Smooth muscle cell (in vitro differentiated cells): ENCODE data around the gene ADARB1. TPM values are rescaled to one million over a fixed set of nuclear protein-coding genes. Genes with fewer than 3 reads are reported as not detected.

Source experiments
- DNase-seq: peaks from one replicate; lab custom pipeline; 2025; ENCODE audit not compliant: unreplicated experiment; lab: John Stamatoyannopoulos, UW
- H2AFZ ChIP-seq: fragments of 200-600 bp; sonication (generic); 2 replicates; pipeline ENCODE4 v1.6.0; 2016; ENCODE audit warnings: antibody characterized with exemption, low read depth, mild to moderate bottlenecking
- H3F3A ChIP-seq: fragments of 200-600 bp; sonication (generic); 2 replicates; pipeline ENCODE4 v1.6.0; 2017; ENCODE audit warnings: antibody characterized with exemption, low read depth
- H3K27ac ChIP-seq: fragments of 200-600 bp; sonication (generic); 2 replicates; pipeline ENCODE4 v1.5.1; 2016; ENCODE audit warnings: low read depth, mild to moderate bottlenecking
- H3K27me3 ChIP-seq: fragments of 200-600 bp; sonication (generic); 2 replicates; pipeline ENCODE4 v1.6.1; 2016; ENCODE audit warnings: low read depth, mild to moderate bottlenecking
- H3K36me3 ChIP-seq: fragments of 200-600 bp; sonication (generic); 2 replicates; pipeline ENCODE4 v1.5.1; 2016; ENCODE audit warnings: low read depth
- H3K4me1 ChIP-seq: fragments of 200-600 bp; sonication (generic); 2 replicates; pipeline ENCODE4 v1.5.1; 2016; ENCODE audit warnings: low read depth
- H3K4me2 ChIP-seq: fragments of 200-600 bp; sonication (generic); 2 replicates; pipeline ENCODE4 v1.6.0; 2016; ENCODE audit warnings: mild to moderate bottlenecking
- H3K4me3 ChIP-seq: fragments of 200-600 bp; sonication (generic); 2 replicates; pipeline ENCODE4 v1.5.1; 2016; ENCODE audit warnings: mild to moderate bottlenecking
- H3K79me2 ChIP-seq: fragments of 200-600 bp; sonication (generic); 2 replicates; pipeline ENCODE4 v1.6.0; 2016; ENCODE audit warnings: low read depth, mild to moderate bottlenecking
- H3K9ac ChIP-seq: fragments of 200-600 bp; sonication (generic); 2 replicates; pipeline ENCODE4 v1.6.0; 2016; ENCODE audit warnings: low read depth
- H3K9me3 ChIP-seq: fragments of 200-600 bp; sonication (generic); replicated peaks from 2 replicates; pipeline ENCODE4 v1.5.1; 2016; ENCODE audit warnings: low read depth
- H4K20me1 ChIP-seq: fragments of 200-600 bp; sonication (generic); 2 replicates; pipeline ENCODE4 v1.6.0; 2016; ENCODE audit warnings: low read depth
- CTCF ChIP-seq: fragments of 200-600 bp; sonication (generic); IDR thresholded peaks from 2 replicates; pipeline ENCODE4 v1.5.1; 2017; ENCODE audit warnings: borderline replicate concordance, mild to moderate bottlenecking, antibody characterized with exemption; ENCODE audit not compliant: insufficient read depth, poor library complexity, severe bottlenecking
- WGBS: methylation state at CpG from one replicate; pipeline ENCODE4 v1.1.7; 2016; ENCODE audit warnings: low lambda C conversion rate; 5-methylcytosine and 5-hydroxymethylcytosine counted together
- polyA plus RNA-seq: library from polyadenylated mRNA; unstranded; fragments of >200 nt; fragmentation: Nextera tagmentation; extraction: Ambion mirVana; gene quantifications from 2 replicates; pipeline ENCODE4 v1.2.1, GENCODE V29; 2016
- total RNA-seq: library from RNA; depleted of rRNA; stranded (reverse); fragments of >200 nt; gene quantifications from 2 replicates; pipeline ENCODE4 v1.2.3, GENCODE V29; 2014

ADARB1 gene
- total and polyA plus RNA-seq, 2 experiments from 2014 or later = 25.6 to 28.9 TPM

- Histone ChIP-seq H3K36me3 (no peaks in the 10 kb centered on the region), H3K9me3 (no peaks in the 10 kb centered on the region), H3K9ac (peak overlapping the region; percentile 79), H3F3A (peaks cover 8% of the 10 kb centered on the region), H3K4me2 (peak overlapping the region; percentile 75), H3K27ac (peak overlapping the region; percentile 95), H3K4me1 (peaks cover 4% of the 10 kb centered on the region), H3K27me3 (no peaks in the 10 kb centered on the region), H2AFZ (peak overlapping the region; percentile 71), H4K20me1 (no peaks in the 10 kb centered on the region), H3K4me3 (no peak overlapping the region), H3K79me2 (no peaks in the 10 kb centered on the region)
- no peak for DNase-seq
- TF ChIP-seq CTCF = no peak
- WGBS = 41% methylated on average over 14 of the region's 14 CpGs
Observed at GRCh38 chr21:45050345-45050796, 24.0 kb upstream of the ADARB1 start.

DNA sequence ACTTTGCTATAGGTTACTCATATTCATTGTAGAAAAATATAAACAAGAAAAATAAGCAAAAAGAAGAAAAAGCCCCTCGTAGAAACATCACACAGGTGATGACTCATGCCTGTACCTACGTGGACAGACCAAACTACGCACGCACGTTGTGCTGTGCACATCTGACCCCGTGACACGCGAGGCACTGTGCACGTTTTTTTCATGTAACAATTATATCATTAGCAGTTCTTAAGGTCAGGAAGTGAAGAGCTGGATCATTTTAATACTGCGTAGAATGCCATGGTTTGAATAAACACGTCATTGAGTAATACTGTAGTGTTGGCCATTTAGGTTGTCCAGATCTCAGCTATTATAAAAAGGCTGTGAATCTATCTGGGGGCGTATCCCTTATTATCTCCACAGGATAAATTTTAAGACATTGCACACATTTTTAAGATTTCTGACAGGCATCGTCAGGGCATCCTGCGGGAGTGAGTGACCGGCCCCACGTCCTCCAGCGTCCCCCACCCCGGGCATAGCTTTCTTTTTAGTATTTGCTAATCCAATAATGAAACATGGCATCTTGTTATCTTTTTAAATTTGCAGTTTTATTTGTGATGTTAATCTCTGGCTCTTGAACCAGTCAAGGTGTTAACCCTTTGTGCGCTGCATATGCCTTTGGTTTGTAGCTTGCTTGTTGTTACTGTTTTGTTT lies 23.4 kb upstream of the ADARB1 start:
- no peaks in the 10 kb centered on the region for H3K9me3 ChIP-seq
- DNase-seq = no peak
- H2AFZ ChIP-seq = no peak overlapping the region
- no peaks in the 10 kb centered on the region for H3K79me2 ChIP-seq
- 29% methylated on average over 19 of the region's 19 CpGs for WGBS
- H3K4me3 ChIP-seq = no peak overlapping the region
- peak overlapping the region; percentile 79 for H3K9ac ChIP-seq
- H3K4me1 ChIP-seq = peaks cover 4% of the 10 kb centered on the region
- no peak for TF ChIP-seq CTCF
- H3K27ac ChIP-seq = peak overlapping the region; percentile 95
- no peaks in the 10 kb centered on the region for H3K36me3 ChIP-seq
- H4K20me1 ChIP-seq = no peaks in the 10 kb centered on the region
- peak overlapping the region; percentile 75 for H3K4me2 ChIP-seq
- H3F3A ChIP-seq = peaks cover 8% of the 10 kb centered on the region
- H3K27me3 ChIP-seq = no peaks in the 10 kb centered on the region

GRCh38 chr21:45051580-45052434 lies 22.6 kb upstream of the ADARB1 start:
- Histone ChIP-seq H3K79me2 (no peaks in the 10 kb centered on the region), H3K36me3 (no peaks in the 10 kb centered on the region), H2AFZ (no peak overlapping the region), H4K20me1 (no peaks in the 10 kb centered on the region), H3K27me3 (no peaks in the 10 kb centered on the region), H3K4me1 (peaks cover 4% of the 10 kb centered on the region), H3K4me2 (peak overlapping the region; percentile 75), H3K4me3 (no peak overlapping the region), H3F3A (peaks cover 8% of the 10 kb centered on the region), H3K9me3 (no peaks in the 10 kb centered on the region), H3K27ac (peak overlapping the region; percentile 95), H3K9ac (no peak overlapping the region)
- no peak for TF ChIP-seq CTCF
- DNase-seq = no peak
- WGBS = 92% methylated on average over 24 of the region's 24 CpGs
